Measurements from ENCODE around the gene CCDC137.

DNA sequence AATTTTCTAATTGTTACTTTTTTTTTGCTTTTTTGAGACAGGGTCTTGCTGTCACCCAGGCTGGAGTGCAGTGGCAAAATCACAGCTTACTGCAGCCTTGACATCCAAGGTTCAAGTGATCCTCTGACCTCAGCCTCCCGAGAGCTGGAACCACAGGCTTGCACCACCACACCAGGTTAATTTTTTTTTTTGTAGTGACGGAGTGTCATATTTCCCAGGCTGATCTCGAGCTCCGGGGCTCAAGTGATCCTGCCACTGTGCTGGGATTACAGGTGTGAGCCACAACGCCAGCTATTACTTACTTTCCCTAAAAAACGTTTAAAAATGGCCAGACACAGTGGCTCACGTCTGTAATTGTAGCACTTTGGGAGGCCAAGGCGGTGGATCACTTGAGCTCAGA, 36.3 kb upstream of the CCDC137 start:
- TF ChIP-seq EZH2 (IDR thresholded peaks at IDR 0.05; ENCODE audit: borderline replicate concordance, low read depth, low read length, severe bottlenecking) (no peak), CTCF (IDR thresholded peaks at IDR 0.05; ENCODE audit: extremely low read depth in 1 of 2, insufficient read depth in 1 of 2, low read depth in 1 of 2, low read length in 2 of 2) (no peak), POLR2A (IDR thresholded peaks at IDR 0.05; ENCODE audit: low read depth, low read length) (no peak), MYC (IDR thresholded peaks at IDR 0.05; ENCODE audit: low read depth, low read length) (no peak), JUN (IDR thresholded peaks at IDR 0.05; ENCODE audit: borderline replicate concordance, insufficient read depth, insufficient read length, low read depth) (no peak), POLR2AphosphoS5 (IDR thresholded peaks at IDR 0.05; ENCODE audit: insufficient read depth, low read depth, low read length) (no peak)
- TF ChIP-seq, protein P1, sequence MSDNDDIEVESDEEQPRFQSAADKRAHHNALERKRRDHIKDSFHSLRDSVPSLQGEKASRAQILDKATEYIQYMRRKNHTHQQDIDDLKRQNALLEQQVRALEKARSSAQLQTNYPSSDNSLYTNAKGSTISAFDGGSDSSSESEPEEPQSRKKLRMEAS (IDR thresholded peaks at IDR 0.05; ENCODE audit: insufficient read depth, insufficient read length): no peak
